Sigmoid colon (tissue), 4 donors: Measurements from ENCODE around the gene ELAVL3.

Source experiments
- POLR2A ChIP-seq, 2 donors: fragments of 450-650 bp; IDR thresholded peaks; one replicate each; pipeline ENCODE4 v1.6.1; 2016; ENCODE audit warnings: antibody characterized with exemption in 2 of 2, mild to moderate bottlenecking in 2 of 2, moderate library complexity in 2 of 2
- POLR2AphosphoS5 ChIP-seq, 4 donors: sonication (generic); formaldehyde crosslinking; IDR thresholded peaks; one replicate each; pipeline ENCODE4 v1.6.1; 2017; ENCODE audit warnings: antibody characterized with exemption in 4 of 4
- TF ChIP-seq, protein P1 (sequence below), 4 experiments: fragments of 450-650 bp in 3 of 4; fragments of 200-600 bp in 1 of 4; IDR thresholded peaks; one replicate each; pipeline ENCODE4 v1.5.1; 2016 to 2019; ENCODE audit warnings: antibody characterized with exemption in 4 of 4, mild to moderate bottlenecking in 3 of 4, moderate library complexity in 2 of 4

DNA sequence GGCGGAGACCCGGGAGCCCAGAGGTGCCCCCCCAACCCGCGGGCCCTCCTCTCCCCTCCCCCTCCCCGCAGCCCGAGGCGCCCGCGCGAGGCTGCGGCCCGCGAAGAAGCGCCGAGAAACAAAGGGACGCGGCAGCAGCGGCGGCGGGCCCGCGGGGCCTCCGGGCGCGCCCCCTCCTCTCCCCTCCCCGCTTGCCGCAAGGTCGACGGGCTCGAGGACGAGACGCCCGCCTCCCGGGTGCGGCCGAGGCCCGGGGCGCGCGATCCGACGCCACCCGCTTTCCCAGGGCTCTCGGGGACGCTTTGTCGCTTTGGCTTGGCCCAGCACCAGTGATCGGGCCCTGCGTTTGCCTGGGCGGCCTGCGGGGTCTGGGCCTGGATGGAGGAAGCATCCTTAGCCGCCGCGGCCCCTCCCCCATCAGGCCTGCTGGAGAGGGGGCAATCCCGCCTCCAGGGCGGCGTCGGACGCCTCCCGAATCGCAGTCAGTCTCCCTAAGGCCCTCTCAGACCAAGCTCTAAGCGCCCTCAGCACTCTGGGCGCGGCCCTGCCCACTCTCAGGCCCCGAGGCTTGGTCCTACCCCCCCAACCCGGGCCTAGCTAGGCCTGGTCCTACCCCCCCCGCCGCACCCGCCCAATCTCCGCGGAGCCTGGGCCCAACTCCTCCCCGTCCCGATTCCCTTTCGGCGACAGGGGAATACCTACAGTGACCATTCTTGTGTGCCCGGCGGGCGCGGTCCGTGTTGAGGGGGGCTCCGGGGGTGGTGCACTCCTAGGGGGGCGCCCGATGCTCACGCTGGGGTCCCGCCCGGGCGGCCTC is 740 bp downstream of the ELAVL3 start:
- TF ChIP-seq POLR2A (IDR thresholded peaks at IDR 0.05), result no peak
- TF ChIP-seq POLR2AphosphoS5 (IDR thresholded peaks at IDR 0.05), result no peak
- TF ChIP-seq, protein P1, sequence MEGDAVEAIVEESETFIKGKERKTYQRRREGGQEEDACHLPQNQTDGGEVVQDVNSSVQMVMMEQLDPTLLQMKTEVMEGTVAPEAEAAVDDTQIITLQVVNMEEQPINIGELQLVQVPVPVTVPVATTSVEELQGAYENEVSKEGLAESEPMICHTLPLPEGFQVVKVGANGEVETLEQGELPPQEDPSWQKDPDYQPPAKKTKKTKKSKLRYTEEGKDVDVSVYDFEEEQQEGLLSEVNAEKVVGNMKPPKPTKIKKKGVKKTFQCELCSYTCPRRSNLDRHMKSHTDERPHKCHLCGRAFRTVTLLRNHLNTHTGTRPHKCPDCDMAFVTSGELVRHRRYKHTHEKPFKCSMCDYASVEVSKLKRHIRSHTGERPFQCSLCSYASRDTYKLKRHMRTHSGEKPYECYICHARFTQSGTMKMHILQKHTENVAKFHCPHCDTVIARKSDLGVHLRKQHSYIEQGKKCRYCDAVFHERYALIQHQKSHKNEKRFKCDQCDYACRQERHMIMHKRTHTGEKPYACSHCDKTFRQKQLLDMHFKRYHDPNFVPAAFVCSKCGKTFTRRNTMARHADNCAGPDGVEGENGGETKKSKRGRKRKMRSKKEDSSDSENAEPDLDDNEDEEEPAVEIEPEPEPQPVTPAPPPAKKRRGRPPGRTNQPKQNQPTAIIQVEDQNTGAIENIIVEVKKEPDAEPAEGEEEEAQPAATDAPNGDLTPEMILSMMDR (IDR thresholded peaks at IDR 0.05), result no peak
